HCT116 (cell line): ENCODE data around the gene PYROXD2. TPM values are rescaled to one million over a fixed set of nuclear protein-coding genes. Genes with fewer than 3 reads are reported as not detected.
A peak's percentile ranks its signal among the peaks of the same experiment; 100 is the strongest.

ENCODE experiments used
- ATAC-seq: fragments of 200-7000 bp; cut with Tn5 transposase; 2 replicates; pipeline ENCODE4 v1.9.1; 2020; ENCODE audit warnings: mild to moderate bottlenecking, moderate library complexity
- BruUV-seq: library from RNA; stranded (reverse); fragments of 400-500 nt; replicated peaks from 2 replicates; lab custom pipeline; 2021; lab: Mats Ljungman, UMichigan
- CTCF ChIA-PET: fragments of 300-600 bp; sonication (Branson Sonifier 250); formaldehyde crosslinking; loops from one replicate; lab custom pipeline; 2021; ENCODE audit warnings: antibody characterized with exemption; lab: Charles Lee
- POLR2A ChIA-PET: fragments of 300-600, 350-600 bp; sonication (Branson Sonifier 250); formaldehyde crosslinking; loops from one replicate; lab custom pipeline; 2021; ENCODE audit warnings: antibody characterized with exemption; lab: Charles Lee
- RAD21 ChIA-PET, 2 experiments: fragments of 300-600 bp; sonication (Branson Sonifier 250); formaldehyde crosslinking; loops; one replicate each; lab custom pipeline; 2023; ENCODE audit warnings: low total read pairs in 2 of 2; ENCODE audit not compliant: uncharacterized antibody in 2 of 2, unreplicated experiment in 2 of 2, low non-redundant PET in 1 of 2; lab: Charles Lee
- DNase-seq: peaks from one replicate; pipeline ENCODE4 v3.0.0-alpha.2; 2010; ENCODE audit warnings: low read depth, low spot score
- H2AFZ ChIP-seq: fragments of 200-600 bp; shearing (Covaris generic), sonication (generic); 2 replicates; pipeline ENCODE4 v1.6.1; 2017; ENCODE audit warnings: low read depth, mixed run types, mixed read lengths, antibody characterized with exemption, low read length; ENCODE audit not compliant: poor library complexity, severe bottlenecking
- H3K27ac ChIP-seq: 2 replicates; pipeline ENCODE4 v1.5.1; 2012; ENCODE audit warnings: low read depth, low read length
- H3K27me3 ChIP-seq: fragments of 200-600 bp; sonication (generic); 2 replicates; pipeline ENCODE4 v1.6.1; 2016; ENCODE audit warnings: mixed run types, low read length, mixed read lengths; ENCODE audit not compliant: insufficient read depth
- H3K36me3 ChIP-seq, 2 experiments: fragments of 200-500 bp in 1 of 2; fragments of 200-600 bp in 1 of 2; sonication (Bioruptor generic) in 1 of 2; sonication (generic) in 1 of 2; 2 replicates each; pipeline versions ENCODE4 v1.5.1 to v1.6.1; 2014 to 2016; ENCODE audit warnings: low read length in 2 of 2, inconsistent platforms in 1 of 2, mixed read lengths in 1 of 2, mixed run types in 1 of 2; ENCODE audit not compliant: insufficient read depth in 2 of 2, control insufficient read depth in 1 of 2
- H3K4me1 ChIP-seq, 2 experiments: fragments of 200-600 bp in 1 of 2; sonication (generic) in 1 of 2; 2 replicates each; pipeline versions ENCODE4 v1.5.1 to v1.6.1; 2012 to 2017; ENCODE audit warnings: low read length in 2 of 2, inconsistent platforms in 1 of 2, mild to moderate bottlenecking in 1 of 2, mixed read lengths in 1 of 2, mixed run types in 1 of 2, moderate library complexity in 1 of 2; ENCODE audit not compliant: insufficient read depth in 2 of 2, control insufficient read depth in 1 of 2
- H3K4me2 ChIP-seq: fragments of 200-600 bp; sonication (generic); 2 replicates; pipeline ENCODE4 v1.6.1; 2017; ENCODE audit warnings: mixed run types, low read length, mixed read lengths
- H3K4me3 ChIP-seq, 2 experiments: fragments of 200-600 bp in 1 of 2; sonication (generic) in 1 of 2; replicated peaks in 1 of 2; 2 replicates each; pipeline ENCODE4 v1.5.1; 2011 to 2016; ENCODE audit warnings: low read length in 2 of 2, control low read depth in 1 of 2, low read depth in 1 of 2, mild to moderate bottlenecking in 1 of 2, mixed read lengths in 1 of 2, mixed run types in 1 of 2
- H3K79me2 ChIP-seq: fragments of 200-600 bp; sonication (generic); 2 replicates; pipeline ENCODE4 v1.6.1; 2017; ENCODE audit warnings: mild to moderate bottlenecking, mixed run types, low read length, moderate library complexity, mixed read lengths; ENCODE audit not compliant: insufficient read depth
- H3K9ac ChIP-seq: fragments of 200-600 bp; sonication (generic); 2 replicates; pipeline ENCODE4 v1.6.1; 2016; ENCODE audit warnings: low read length, mixed read lengths
- H3K9me2 ChIP-seq: fragments of 200-600 bp; sonication (generic), shearing (Covaris generic); 2 replicates; pipeline ENCODE4 v1.6.1; 2017; ENCODE audit warnings: mixed run types, mild to moderate bottlenecking, moderate library complexity; ENCODE audit not compliant: insufficient read depth
- H3K9me3 ChIP-seq, 2 experiments: fragments of 200-500 bp in 1 of 2; fragments of 200-600 bp in 1 of 2; sonication (Bioruptor generic) in 1 of 2; sonication (generic) in 1 of 2; 2 replicates each; pipeline ENCODE4 v1.6.1; 2014 to 2017; ENCODE audit warnings: low read length in 2 of 2, mixed read lengths in 2 of 2, inconsistent platforms in 1 of 2, low read depth in 1 of 2, mild to moderate bottlenecking in 1 of 2, mixed run types in 1 of 2, moderate library complexity in 1 of 2; ENCODE audit not compliant: control insufficient read depth in 1 of 2, insufficient read depth in 1 of 2
- H4K20me1 ChIP-seq: fragments of 200-600 bp; sonication (generic), shearing (Covaris generic); 2 replicates; pipeline ENCODE4 v1.6.1; 2017; ENCODE audit warnings: mixed run types, mild to moderate bottlenecking, moderate library complexity; ENCODE audit not compliant: insufficient read depth
- CBX3 ChIP-seq: IDR thresholded peaks from 2 replicates; pipeline ENCODE4 v1.6.1; 2012; ENCODE audit warnings: low read depth
- CEBPB ChIP-seq: IDR thresholded peaks from 2 replicates; pipeline ENCODE4 v1.6.1; 2012; ENCODE audit warnings: low read depth
- EGR1 ChIP-seq: IDR thresholded peaks from 2 replicates; pipeline ENCODE4 v1.6.1; 2012; ENCODE audit warnings: low read depth
- EZH2 ChIP-seq: fragments of 200-600 bp; sonication (generic); IDR thresholded peaks from 2 replicates; pipeline ENCODE4 v1.6.1; 2017; ENCODE audit warnings: antibody characterized with exemption, mixed run types
- EZH2phosphoT487 ChIP-seq: fragments of 200-600 bp; IDR thresholded peaks from 2 replicates; pipeline ENCODE4 v1.6.1; 2018; ENCODE audit warnings: antibody characterized with exemption, borderline replicate concordance
- POLR2A ChIP-seq: IDR thresholded peaks from 2 replicates; pipeline ENCODE4 v1.7.0; 2011; ENCODE audit warnings: borderline replicate concordance; ENCODE audit not compliant: insufficient read depth, insufficient read length; ENCODE audit errors: extremely low read depth
- RAD21 ChIP-seq: IDR thresholded peaks from 2 replicates; pipeline ENCODE4 v1.6.1; 2012; ENCODE audit warnings: low read depth, mild to moderate bottlenecking
- SIN3A ChIP-seq: IDR thresholded peaks from 2 replicates; pipeline ENCODE4 v1.6.1; 2012; ENCODE audit warnings: low read depth
- SP1 ChIP-seq: IDR thresholded peaks from 2 replicates; pipeline ENCODE4 v1.6.1; 2012; ENCODE audit warnings: low read depth
- SRF ChIP-seq: IDR thresholded peaks from 2 replicates; pipeline ENCODE4 v1.6.1; 2012; ENCODE audit warnings: low read depth
- TCF7L2 ChIP-seq: IDR thresholded peaks from 2 replicates; pipeline ENCODE4 v1.7.0; 2011; ENCODE audit warnings: borderline replicate concordance, inconsistent platforms; ENCODE audit not compliant: insufficient read depth, insufficient read length; ENCODE audit errors: extremely low read depth
- YY1 ChIP-seq: IDR thresholded peaks from 2 replicates; pipeline ENCODE4 v1.6.1; 2011; ENCODE audit warnings: low read length, low read depth, moderate library complexity, mild to moderate bottlenecking; ENCODE audit not compliant: insufficient replicate concordance; ENCODE audit errors: extremely low read depth
- intact Hi-C: fragments of 100-400 bp; cut with micrococcal nuclease; formaldehyde crosslinking; loops from 2 replicates; pipeline ENCODE4 v1.10.0; 2022
- total RNA-seq: library from RNA; stranded (reverse); gene quantifications from one replicate; pipeline ENCODE4 v1.2.1, GENCODE V29; 2021; ENCODE audit not compliant: unreplicated experiment
- TF ChIP-seq, protein P1 (sequence below): IDR thresholded peaks from 2 replicates; pipeline ENCODE4 v1.6.1; 2012; ENCODE audit warnings: low read depth
- TF ChIP-seq, protein P2 (sequence below): IDR thresholded peaks from 2 replicates; pipeline ENCODE4 v1.6.1; 2012

The PYROXD2 gene
- total RNA-seq, 1 experiment from 2014 or later: 14.2 TPM

DNA sequence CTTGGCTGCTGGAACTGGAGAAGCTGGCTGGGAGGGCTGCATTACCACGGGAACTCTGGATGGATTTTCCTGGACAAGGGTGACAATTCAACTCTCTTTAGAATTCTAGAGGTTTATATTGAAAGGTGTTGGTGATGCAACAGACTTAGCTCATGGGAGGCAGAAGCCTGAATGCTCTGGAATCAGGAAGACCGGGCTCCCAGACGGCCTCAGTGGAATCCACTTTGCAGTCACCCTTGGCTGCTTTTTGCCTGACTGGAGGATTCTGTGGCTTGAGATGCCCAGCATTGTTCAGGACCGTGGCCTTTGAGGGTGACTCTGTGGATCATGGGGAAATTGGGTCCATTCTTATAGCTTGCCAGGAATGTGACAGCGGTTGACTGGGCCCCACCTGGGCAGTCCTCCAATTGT, 32.3 kb downstream of the PYROXD2 start:
- no TSS peak for BruUV-seq
- no peaks in the 10 kb centered on the region for H3K9me2 ChIP-seq
- ChIA-PET CTCF (no interaction called here), RAD21 (no interaction called here), POLR2A (no interaction called here)
- no peaks in the 10 kb centered on the region for H3K36me3 ChIP-seq
- no peak overlapping the region for H3K9ac ChIP-seq
- peak overlapping the region; percentile 46 for H3K4me2 ChIP-seq
- H2AFZ ChIP-seq: no peak overlapping the region
- H3K9me3 ChIP-seq: peaks cover 0 to 3% of the 10 kb centered on the region in 2 experiments; a peak in 1 of 4 replicates
- intact Hi-C loops: no loop called here
- no peak overlapping the region for H3K27ac ChIP-seq
- no peaks in the 10 kb centered on the region for H3K27me3 ChIP-seq
- no peak overlapping the region for H3K4me3 ChIP-seq
- H3K79me2 ChIP-seq: no peaks in the 10 kb centered on the region
- H4K20me1 ChIP-seq: no peaks in the 10 kb centered on the region
- peaks cover 6 to 16% of the 10 kb centered on the region in 2 experiments; a peak in 3 of 4 replicates for H3K4me1 ChIP-seq
- DNase-seq: no peak
- TF ChIP-seq EZH2phosphoT487: no peak
- TF ChIP-seq POLR2A: no peak
- TF ChIP-seq, protein P1, sequence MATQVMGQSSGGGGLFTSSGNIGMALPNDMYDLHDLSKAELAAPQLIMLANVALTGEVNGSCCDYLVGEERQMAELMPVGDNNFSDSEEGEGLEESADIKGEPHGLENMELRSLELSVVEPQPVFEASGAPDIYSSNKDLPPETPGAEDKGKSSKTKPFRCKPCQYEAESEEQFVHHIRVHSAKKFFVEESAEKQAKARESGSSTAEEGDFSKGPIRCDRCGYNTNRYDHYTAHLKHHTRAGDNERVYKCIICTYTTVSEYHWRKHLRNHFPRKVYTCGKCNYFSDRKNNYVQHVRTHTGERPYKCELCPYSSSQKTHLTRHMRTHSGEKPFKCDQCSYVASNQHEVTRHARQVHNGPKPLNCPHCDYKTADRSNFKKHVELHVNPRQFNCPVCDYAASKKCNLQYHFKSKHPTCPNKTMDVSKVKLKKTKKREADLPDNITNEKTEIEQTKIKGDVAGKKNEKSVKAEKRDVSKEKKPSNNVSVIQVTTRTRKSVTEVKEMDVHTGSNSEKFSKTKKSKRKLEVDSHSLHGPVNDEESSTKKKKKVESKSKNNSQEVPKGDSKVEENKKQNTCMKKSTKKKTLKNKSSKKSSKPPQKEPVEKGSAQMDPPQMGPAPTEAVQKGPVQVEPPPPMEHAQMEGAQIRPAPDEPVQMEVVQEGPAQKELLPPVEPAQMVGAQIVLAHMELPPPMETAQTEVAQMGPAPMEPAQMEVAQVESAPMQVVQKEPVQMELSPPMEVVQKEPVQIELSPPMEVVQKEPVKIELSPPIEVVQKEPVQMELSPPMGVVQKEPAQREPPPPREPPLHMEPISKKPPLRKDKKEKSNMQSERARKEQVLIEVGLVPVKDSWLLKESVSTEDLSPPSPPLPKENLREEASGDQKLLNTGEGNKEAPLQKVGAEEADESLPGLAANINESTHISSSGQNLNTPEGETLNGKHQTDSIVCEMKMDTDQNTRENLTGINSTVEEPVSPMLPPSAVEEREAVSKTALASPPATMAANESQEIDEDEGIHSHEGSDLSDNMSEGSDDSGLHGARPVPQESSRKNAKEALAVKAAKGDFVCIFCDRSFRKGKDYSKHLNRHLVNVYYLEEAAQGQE: no peak
- TF ChIP-seq CEBPB: no peak
- no peak for TF ChIP-seq TCF7L2
- no peak for TF ChIP-seq EZH2
- TF ChIP-seq, protein P2, sequence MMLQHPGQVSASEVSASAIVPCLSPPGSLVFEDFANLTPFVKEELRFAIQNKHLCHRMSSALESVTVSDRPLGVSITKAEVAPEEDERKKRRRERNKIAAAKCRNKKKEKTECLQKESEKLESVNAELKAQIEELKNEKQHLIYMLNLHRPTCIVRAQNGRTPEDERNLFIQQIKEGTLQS: no peak
- TF ChIP-seq SP1: no peak
- no peak for TF ChIP-seq SIN3A
- no peak; the same call in 1 of the 2 replicates for TF ChIP-seq CBX3
- TF ChIP-seq YY1: no peak
- TF ChIP-seq RAD21: no peak
- no peak for TF ChIP-seq SRF
- TF ChIP-seq EGR1: no peak
- peak; percentile 23 for ATAC-seq
